ENCODE results near the gene CPNE2.

CPNE2 gene

DNA sequence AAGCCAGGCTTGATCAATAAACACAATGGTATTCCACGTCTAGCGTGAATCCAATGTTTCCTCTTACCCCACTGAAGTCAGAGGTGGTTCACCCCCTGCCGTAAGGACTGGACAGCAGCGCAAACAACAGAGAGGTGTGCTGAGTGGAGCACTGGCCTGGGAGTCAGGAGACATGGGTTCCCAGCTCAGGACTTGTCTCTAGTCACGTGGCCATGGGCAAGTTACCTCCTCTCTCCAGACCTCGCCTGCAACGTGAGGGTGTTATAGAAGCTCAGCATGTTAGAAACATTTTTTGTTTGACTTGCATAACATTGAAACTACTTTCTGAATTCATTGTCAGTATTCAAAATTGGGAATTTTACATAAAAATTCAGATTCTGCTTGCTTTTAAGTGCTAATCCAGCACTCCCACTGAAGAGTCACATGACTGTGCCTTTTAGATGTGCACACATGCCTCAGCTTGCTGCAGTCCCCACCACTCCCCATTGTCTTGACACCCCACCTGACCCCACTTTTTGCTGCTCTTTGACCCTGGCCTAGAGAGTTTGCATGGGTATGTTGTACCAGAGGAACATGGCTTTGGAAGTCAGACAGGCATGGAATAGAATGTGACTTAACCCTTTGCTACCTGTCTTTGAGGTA is 8.8 kb upstream of the CPNE2 start:
- Histone ChIP-seq H3K4me3 (ENCODE audit: severe bottlenecking) (no peak overlapping the region), H3K27me3 (ENCODE audit: insufficient read depth, poor library complexity, severe bottlenecking) (no peaks in the 10 kb centered on the region), H3K4me1 (ENCODE audit: insufficient read depth, poor library complexity, severe bottlenecking) (no peaks in the 10 kb centered on the region), H3K36me3 (ENCODE audit: low read depth) (no peaks in the 10 kb centered on the region), H3K27ac (ENCODE audit: poor library complexity, severe bottlenecking) (no peak overlapping the region), H3K9me3 (ENCODE audit: severe bottlenecking) (no peaks in the 10 kb centered on the region)
- DNase-seq (ENCODE audit: low spot score) (no peak), ATAC-seq (ENCODE audit: low read depth) (no peak)
- TF ChIP-seq, protein P1, sequence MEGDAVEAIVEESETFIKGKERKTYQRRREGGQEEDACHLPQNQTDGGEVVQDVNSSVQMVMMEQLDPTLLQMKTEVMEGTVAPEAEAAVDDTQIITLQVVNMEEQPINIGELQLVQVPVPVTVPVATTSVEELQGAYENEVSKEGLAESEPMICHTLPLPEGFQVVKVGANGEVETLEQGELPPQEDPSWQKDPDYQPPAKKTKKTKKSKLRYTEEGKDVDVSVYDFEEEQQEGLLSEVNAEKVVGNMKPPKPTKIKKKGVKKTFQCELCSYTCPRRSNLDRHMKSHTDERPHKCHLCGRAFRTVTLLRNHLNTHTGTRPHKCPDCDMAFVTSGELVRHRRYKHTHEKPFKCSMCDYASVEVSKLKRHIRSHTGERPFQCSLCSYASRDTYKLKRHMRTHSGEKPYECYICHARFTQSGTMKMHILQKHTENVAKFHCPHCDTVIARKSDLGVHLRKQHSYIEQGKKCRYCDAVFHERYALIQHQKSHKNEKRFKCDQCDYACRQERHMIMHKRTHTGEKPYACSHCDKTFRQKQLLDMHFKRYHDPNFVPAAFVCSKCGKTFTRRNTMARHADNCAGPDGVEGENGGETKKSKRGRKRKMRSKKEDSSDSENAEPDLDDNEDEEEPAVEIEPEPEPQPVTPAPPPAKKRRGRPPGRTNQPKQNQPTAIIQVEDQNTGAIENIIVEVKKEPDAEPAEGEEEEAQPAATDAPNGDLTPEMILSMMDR (IDR thresholded peaks at IDR 0.05; ENCODE audit: poor library complexity, severe bottlenecking), result no peak

DNA sequence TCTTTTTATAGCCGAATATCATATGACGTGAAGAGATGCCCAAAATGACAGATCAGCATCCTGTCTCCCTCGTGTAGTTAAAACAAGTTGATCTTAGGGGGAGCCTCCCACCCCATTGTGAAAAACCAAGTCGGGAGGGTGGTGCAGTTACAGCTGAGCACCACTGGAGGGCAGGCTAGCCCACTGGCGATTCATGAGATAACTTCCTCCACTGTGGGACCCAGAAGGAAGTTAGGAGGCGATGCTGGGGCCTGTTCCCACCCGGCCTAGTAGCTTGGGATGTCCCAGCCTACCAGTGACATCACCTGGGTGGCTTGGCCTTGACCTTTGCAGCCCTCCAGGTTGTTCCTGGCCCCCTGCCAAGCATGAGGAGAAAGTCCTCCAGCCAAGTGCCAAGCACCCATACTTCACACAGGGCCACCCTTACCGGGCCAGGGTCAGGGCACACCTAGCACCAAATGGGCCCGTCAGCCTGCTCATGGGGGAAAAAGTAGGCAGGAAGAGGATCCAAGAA is 8.1 kb upstream of the CPNE2 start:
- H3K36me3 ChIP-seq (ENCODE audit: low read depth), result no peaks in the 10 kb centered on the region
- peak; percentile 72 for ATAC-seq (ENCODE audit: low read depth)
- H3K27ac ChIP-seq (ENCODE audit: poor library complexity, severe bottlenecking), result no peak overlapping the region
- no peaks in the 10 kb centered on the region for H3K9me3 ChIP-seq (ENCODE audit: severe bottlenecking)
- no peak overlapping the region for H3K4me3 ChIP-seq (ENCODE audit: severe bottlenecking)
- TF ChIP-seq, protein P1 (IDR thresholded peaks at IDR 0.05; ENCODE audit: poor library complexity, severe bottlenecking), result peak; percentile 97
- DNase-seq (ENCODE audit: low spot score), result no peak
- H3K27me3 ChIP-seq (ENCODE audit: insufficient read depth, poor library complexity, severe bottlenecking), result no peaks in the 10 kb centered on the region
- H3K4me1 ChIP-seq (ENCODE audit: insufficient read depth, poor library complexity, severe bottlenecking), result no peaks in the 10 kb centered on the region

DNA sequence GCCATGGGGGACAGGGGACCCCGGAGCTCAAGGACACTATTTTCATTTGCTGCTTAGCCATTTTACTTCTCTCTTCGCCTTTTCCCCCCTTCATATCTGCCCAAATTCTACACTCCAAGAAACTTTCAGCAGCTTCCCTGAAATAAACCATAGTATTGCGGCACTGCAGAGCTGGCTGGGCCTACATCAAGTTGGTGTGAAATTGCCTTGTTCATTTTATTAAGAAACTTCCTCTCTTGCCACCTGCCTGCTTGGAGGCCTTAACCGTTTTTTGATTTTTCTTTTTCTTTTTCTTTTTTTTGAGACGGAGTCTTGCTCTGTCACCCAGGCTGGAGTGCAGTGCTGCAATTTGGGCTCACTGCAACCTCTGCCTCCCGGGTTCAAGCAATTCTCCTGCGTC is 7.4 kb upstream of the CPNE2 start:
- no peak for DNase-seq (ENCODE audit: low spot score)
- TF ChIP-seq, protein P1 (IDR thresholded peaks at IDR 0.05; ENCODE audit: poor library complexity, severe bottlenecking), result no peak
- no peak for ATAC-seq (ENCODE audit: low read depth)

DNA sequence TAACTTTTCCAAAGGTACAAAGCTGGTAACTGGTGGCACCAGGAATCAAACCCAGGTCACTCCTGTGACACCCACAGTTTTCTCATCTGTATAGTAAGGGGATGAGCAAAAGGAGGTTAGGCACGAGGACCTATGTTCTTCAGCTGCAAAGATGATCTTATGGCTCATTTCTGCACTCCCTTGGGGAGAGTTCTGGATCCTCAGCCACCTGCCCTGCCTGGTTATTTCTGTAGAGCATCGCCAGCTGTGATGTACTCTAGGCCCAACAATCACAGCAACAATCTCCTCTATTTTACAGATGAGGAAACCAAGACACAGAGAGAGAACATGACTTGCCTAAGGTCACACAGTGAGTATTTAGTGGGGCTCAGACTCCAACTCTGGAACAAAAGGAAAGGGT is 5.4 kb upstream of the CPNE2 start:
- Histone ChIP-seq H3K27ac (ENCODE audit: poor library complexity, severe bottlenecking) (no peak overlapping the region), H3K27me3 (ENCODE audit: insufficient read depth, poor library complexity, severe bottlenecking) (no peaks in the 10 kb centered on the region)
- TF ChIP-seq, protein P1 (IDR thresholded peaks at IDR 0.05; ENCODE audit: poor library complexity, severe bottlenecking), result no peak

More for the DNA sequence above, 7.4 kb upstream of the CPNE2 start:
- no peak overlapping the region for H3K27ac ChIP-seq (ENCODE audit: poor library complexity, severe bottlenecking)
- H3K4me3 ChIP-seq (ENCODE audit: severe bottlenecking), result no peak overlapping the region
- H3K36me3 ChIP-seq (ENCODE audit: low read depth), result no peaks in the 10 kb centered on the region
- H3K27me3 ChIP-seq (ENCODE audit: insufficient read depth, poor library complexity, severe bottlenecking), result no peaks in the 10 kb centered on the region
- H3K9me3 ChIP-seq (ENCODE audit: severe bottlenecking), result no peaks in the 10 kb centered on the region
- H3K4me1 ChIP-seq (ENCODE audit: insufficient read depth, poor library complexity, severe bottlenecking), result no peaks in the 10 kb centered on the region

DNA sequence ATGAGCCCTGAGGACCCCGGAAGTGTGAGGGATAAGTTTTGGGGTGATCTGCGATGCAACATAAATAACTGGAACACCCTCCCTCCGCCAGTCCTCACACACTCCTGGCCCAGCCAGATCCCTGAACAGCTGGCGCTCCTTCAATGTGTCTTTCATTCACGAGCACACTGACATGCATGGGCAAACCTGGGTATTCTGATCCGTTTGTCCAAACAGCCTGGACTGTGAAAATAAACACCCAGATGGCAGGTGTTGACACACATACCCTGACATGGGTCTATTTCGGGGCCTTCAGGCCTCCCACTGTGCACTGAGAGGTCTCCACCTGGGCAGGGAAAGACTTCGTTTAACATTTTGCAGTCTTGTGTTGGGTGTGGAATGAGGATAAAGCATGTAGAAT is 3.0 kb upstream of the CPNE2 start:
- Histone ChIP-seq H3K4me1 (ENCODE audit: insufficient read depth, poor library complexity, severe bottlenecking) (no peaks in the 10 kb centered on the region), H3K27ac (ENCODE audit: poor library complexity, severe bottlenecking) (no peak overlapping the region), H3K4me3 (ENCODE audit: severe bottlenecking) (no peak overlapping the region), H3K36me3 (ENCODE audit: low read depth) (no peaks in the 10 kb centered on the region), H3K9me3 (ENCODE audit: severe bottlenecking) (no peaks in the 10 kb centered on the region), H3K27me3 (ENCODE audit: insufficient read depth, poor library complexity, severe bottlenecking) (no peaks in the 10 kb centered on the region)
- ATAC-seq (ENCODE audit: low read depth) (no peak), DNase-seq (ENCODE audit: low spot score) (no peak)
- TF ChIP-seq, protein P1 (IDR thresholded peaks at IDR 0.05; ENCODE audit: poor library complexity, severe bottlenecking), result no peak

More for the DNA sequence above, 5.4 kb upstream of the CPNE2 start:
- ATAC-seq (ENCODE audit: low read depth) (no peak), DNase-seq (ENCODE audit: low spot score) (no peak)
- H3K4me3 ChIP-seq (ENCODE audit: severe bottlenecking), result no peak overlapping the region
- no peaks in the 10 kb centered on the region for H3K36me3 ChIP-seq (ENCODE audit: low read depth)
- H3K9me3 ChIP-seq (ENCODE audit: severe bottlenecking), result no peaks in the 10 kb centered on the region
- H3K4me1 ChIP-seq (ENCODE audit: insufficient read depth, poor library complexity, severe bottlenecking), result no peaks in the 10 kb centered on the region
